Loucy (cell line): ENCODE data around the gene PDE6B.

Experiments
- H2AFZ ChIP-seq: fragments of 200-600 bp; sonication (generic); 2 replicates; pipeline ENCODE4 v1.6.0; 2016; ENCODE audit warnings: antibody characterized with exemption, mild to moderate bottlenecking, low read length, moderate library complexity
- H3F3A ChIP-seq: fragments of 200-600 bp; 2 replicates; pipeline ENCODE4 v1.6.0; 2016; ENCODE audit warnings: antibody characterized with exemption, low read depth, mild to moderate bottlenecking
- H3K27me3 ChIP-seq: fragments of 200-600 bp; sonication (generic); 2 replicates; pipeline ENCODE4 v1.6.1; 2014; ENCODE audit warnings: low read length, mild to moderate bottlenecking; ENCODE audit not compliant: insufficient read depth, poor library complexity, severe bottlenecking
- H3K36me3 ChIP-seq: fragments of 200-600 bp; sonication (generic); 2 replicates; pipeline ENCODE4 v1.6.1; 2016; ENCODE audit warnings: low read length; ENCODE audit not compliant: insufficient read depth
- H3K4me1 ChIP-seq: fragments of 200-600 bp; sonication (generic); 2 replicates; pipeline ENCODE4 v1.5.1; 2014; ENCODE audit warnings: low read length, mild to moderate bottlenecking; ENCODE audit not compliant: insufficient read depth, poor library complexity, severe bottlenecking
- H3K4me2 ChIP-seq: fragments of 200-600 bp; sonication (generic); 2 replicates; pipeline ENCODE4 v1.6.0; 2014; ENCODE audit warnings: antibody characterized with exemption, low read length, low read depth, mild to moderate bottlenecking; ENCODE audit not compliant: poor library complexity, severe bottlenecking
- H3K4me3 ChIP-seq: fragments of 200-600 bp; sonication (generic); 2 replicates; pipeline ENCODE4 v1.5.1; 2014; ENCODE audit warnings: low read length, mild to moderate bottlenecking, mixed read lengths; ENCODE audit not compliant: poor library complexity, severe bottlenecking
- H3K79me2 ChIP-seq: fragments of 200-600 bp; sonication (generic); 2 replicates; pipeline ENCODE4 v1.6.1; 2014; ENCODE audit warnings: low read length; ENCODE audit not compliant: insufficient read depth
- H3K9ac ChIP-seq: fragments of 200-600 bp; sonication (generic); 2 replicates; pipeline ENCODE4 v1.6.0; 2014; ENCODE audit warnings: mild to moderate bottlenecking, low read depth, low read length, moderate library complexity; ENCODE audit not compliant: poor library complexity, severe bottlenecking
- H3K9me2 ChIP-seq: fragments of 200-600 bp; sonication (generic); replicated peaks from 2 replicates; pipeline ENCODE4 v1.6.1; 2016; ENCODE audit warnings: low read depth, low read length, mixed read lengths
- H3K9me3 ChIP-seq: fragments of 200-600 bp; sonication (generic); 2 replicates; pipeline ENCODE4 v1.6.1; 2014; ENCODE audit warnings: mild to moderate bottlenecking, antibody characterized with exemption, low read length, low read depth; ENCODE audit not compliant: insufficient read depth
- H4K20me1 ChIP-seq: fragments of 200-600 bp; sonication (generic); 2 replicates; pipeline ENCODE4 v1.6.0; 2014; ENCODE audit warnings: antibody characterized with exemption, low read length, mild to moderate bottlenecking; ENCODE audit not compliant: insufficient read depth, poor library complexity, severe bottlenecking
- CTCF ChIP-seq: fragments of 200-600 bp; sonication (generic); conservative IDR thresholded peaks from 2 replicates; pipeline ENCODE4 v1.5.1; 2014; ENCODE audit warnings: mild to moderate bottlenecking, antibody characterized with exemption, low read length
- EZH2phosphoT487 ChIP-seq: fragments of 200-600 bp; IDR thresholded peaks from 2 replicates; pipeline ENCODE4 v1.6.1; 2018; ENCODE audit warnings: antibody characterized with exemption, mild to moderate bottlenecking, moderate library complexity, borderline replicate concordance

The PDE6B gene

GRCh38 chr4:653831-654502 lies 28.6 kb downstream of the PDE6B start:
- no peaks in the 10 kb centered on the region for H3K36me3 ChIP-seq
- TF ChIP-seq EZH2phosphoT487, result no peak
- no peak for TF ChIP-seq CTCF
- H3K4me1 ChIP-seq, result no peaks in the 10 kb centered on the region
- no peak overlapping the region for H3K4me3 ChIP-seq
- H2AFZ ChIP-seq, result no peak overlapping the region
- no peaks in the 10 kb centered on the region for H3K79me2 ChIP-seq
- H3K4me2 ChIP-seq, result no peak overlapping the region
- peaks cover 16% of the 10 kb centered on the region; the same call in 1 of the 2 replicates for H3K9me3 ChIP-seq
- no peaks in the 10 kb centered on the region for H3K27me3 ChIP-seq
- no peaks in the 10 kb centered on the region for H3K9me2 ChIP-seq
- no peak overlapping the region for H3K9ac ChIP-seq
- H4K20me1 ChIP-seq, result no peaks in the 10 kb centered on the region
- no peaks in the 10 kb centered on the region for H3F3A ChIP-seq

GRCh38 chr4:654503-654845 lies 29.1 kb downstream of the PDE6B start:
- Histone ChIP-seq H3K4me1 (no peaks in the 10 kb centered on the region), H3K4me3 (no peak overlapping the region), H3K9ac (no peak overlapping the region), H3K79me2 (no peaks in the 10 kb centered on the region), H3K27me3 (no peaks in the 10 kb centered on the region), H3K4me2 (no peak overlapping the region), H3K36me3 (no peaks in the 10 kb centered on the region), H3K9me2 (no peaks in the 10 kb centered on the region), H3F3A (no peaks in the 10 kb centered on the region), H4K20me1 (no peaks in the 10 kb centered on the region), H3K9me3 (peaks cover 11% of the 10 kb centered on the region; the same call in 1 of the 2 replicates), H2AFZ (no peak overlapping the region)
- TF ChIP-seq EZH2phosphoT487 (no peak), CTCF (no peak)

GRCh38 chr4:654871-655463 lies 29.6 kb downstream of the PDE6B start:
- H3F3A ChIP-seq, result no peaks in the 10 kb centered on the region
- H3K4me2 ChIP-seq, result no peak overlapping the region
- no peak overlapping the region for H3K9ac ChIP-seq
- no peaks in the 10 kb centered on the region for H3K4me1 ChIP-seq
- H4K20me1 ChIP-seq, result no peaks in the 10 kb centered on the region
- H3K9me3 ChIP-seq, result peaks cover 8% of the 10 kb centered on the region; the same call in 1 of the 2 replicates
- H2AFZ ChIP-seq, result no peak overlapping the region
- H3K9me2 ChIP-seq, result no peaks in the 10 kb centered on the region
- no peaks in the 10 kb centered on the region for H3K27me3 ChIP-seq
- no peak for TF ChIP-seq CTCF
- TF ChIP-seq EZH2phosphoT487, result no peak
- no peaks in the 10 kb centered on the region for H3K36me3 ChIP-seq
- H3K4me3 ChIP-seq, result no peak overlapping the region
- H3K79me2 ChIP-seq, result no peaks in the 10 kb centered on the region
